Gastroesophageal sphincter (tissue), 4 donors: Measurements from ENCODE around the gene KRTAP10-1. TPM values are rescaled to one million over a fixed set of nuclear protein-coding genes. Genes with fewer than 3 reads are reported as not detected.

Source experiments
- ATAC-seq: fragments of 150-250 bp; one replicate; pipeline ENCODE4 v1.9.1; 2016; ENCODE audit warnings: mild to moderate bottlenecking, moderate library complexity
- H3K27ac ChIP-seq, 4 donors: fragments of 200-600 bp; sonication (generic) in 3 of 4; 1 replicate in 3 of 4; 2 replicates in 1 of 4; pipeline ENCODE4 v1.5.1; 2016 to 2019
- H3K27me3 ChIP-seq: fragments of 200-600 bp; sonication (generic); one replicate; pipeline ENCODE4 v1.5.1; 2019
- H3K36me3 ChIP-seq, 2 donors: fragments of 200-600 bp; sonication (generic); one replicate each; pipeline ENCODE4 v1.5.1; 2019; ENCODE audit warnings: control low read depth in 1 of 2
- H3K4me1 ChIP-seq, 3 donors: fragments of 200-600 bp; sonication (generic); 1 replicate in 2 of 3; 2 replicates in 1 of 3; pipeline ENCODE4 v1.5.1; 2016 to 2019; ENCODE audit warnings: control low read depth in 2 of 3
- H3K4me3 ChIP-seq, 2 donors: fragments of 200-600 bp; sonication (generic); one replicate each; pipeline ENCODE4 v1.5.1; 2019; ENCODE audit warnings: mild to moderate bottlenecking in 1 of 2, moderate library complexity in 1 of 2
- H3K9me3 ChIP-seq, 3 donors: fragments of 200-600 bp; sonication (generic); one replicate each; pipeline ENCODE4 v1.5.1; 2017 to 2019; ENCODE audit warnings: control low read depth in 2 of 3
- EP300 ChIP-seq: sonication (generic); formaldehyde crosslinking; IDR thresholded peaks from one replicate; pipeline ENCODE4 v1.6.1; 2017; ENCODE audit warnings: antibody characterized with exemption, mild to moderate bottlenecking
- POLR2A ChIP-seq, 2 donors: fragments of 450-650 bp; IDR thresholded peaks; one replicate each; pipeline ENCODE4 v1.6.1; 2017; ENCODE audit warnings: antibody characterized with exemption in 2 of 2, mild to moderate bottlenecking in 2 of 2, moderate library complexity in 1 of 2
- POLR2AphosphoS5 ChIP-seq: sonication (generic); formaldehyde crosslinking; IDR thresholded peaks from one replicate; pipeline ENCODE4 v1.6.1; 2017; ENCODE audit warnings: antibody characterized with exemption
- WGBS, 2 donors: methylation state at CpG; one replicate each; pipeline ENCODE4 v1.1.5; 2018; ENCODE audit warnings: low coverage in 1 of 2; 5-methylcytosine and 5-hydroxymethylcytosine counted together
- total RNA-seq, 4 donors: library from RNA; depleted of rRNA; stranded (reverse); fragments of >200 nt; gene quantifications; one replicate each; pipeline ENCODE4 v1.1.0, GENCODE V29; 2016
- TF ChIP-seq, protein P1 (sequence below), 4 experiments: fragments of 200-600 bp in 2 of 4; fragments of 450-650 bp in 2 of 4; sonication (generic) in 1 of 4; IDR thresholded peaks; one replicate each; pipeline ENCODE4 v1.5.1; 2017 to 2019; ENCODE audit warnings: antibody characterized with exemption in 4 of 4, mild to moderate bottlenecking in 2 of 4, moderate library complexity in 2 of 4

The KRTAP10-1 gene
- total RNA-seq, 4 donors from 2014 or later: not detected

- Histone ChIP-seq H3K4me3 (no peak overlapping the region), H3K27me3 (peaks cover 47% of the 10 kb centered on the region), H3K27ac (no peak overlapping the region), H3K9me3 (no peaks in the 10 kb centered on the region), H3K36me3 (no peaks in the 10 kb centered on the region), H3K4me1 (no peaks in the 10 kb centered on the region)
- TF ChIP-seq EP300 (no peak), POLR2AphosphoS5 (no peak), POLR2A (IDR thresholded peaks at IDR 0.05) (no peak)
- TF ChIP-seq, protein P1, sequence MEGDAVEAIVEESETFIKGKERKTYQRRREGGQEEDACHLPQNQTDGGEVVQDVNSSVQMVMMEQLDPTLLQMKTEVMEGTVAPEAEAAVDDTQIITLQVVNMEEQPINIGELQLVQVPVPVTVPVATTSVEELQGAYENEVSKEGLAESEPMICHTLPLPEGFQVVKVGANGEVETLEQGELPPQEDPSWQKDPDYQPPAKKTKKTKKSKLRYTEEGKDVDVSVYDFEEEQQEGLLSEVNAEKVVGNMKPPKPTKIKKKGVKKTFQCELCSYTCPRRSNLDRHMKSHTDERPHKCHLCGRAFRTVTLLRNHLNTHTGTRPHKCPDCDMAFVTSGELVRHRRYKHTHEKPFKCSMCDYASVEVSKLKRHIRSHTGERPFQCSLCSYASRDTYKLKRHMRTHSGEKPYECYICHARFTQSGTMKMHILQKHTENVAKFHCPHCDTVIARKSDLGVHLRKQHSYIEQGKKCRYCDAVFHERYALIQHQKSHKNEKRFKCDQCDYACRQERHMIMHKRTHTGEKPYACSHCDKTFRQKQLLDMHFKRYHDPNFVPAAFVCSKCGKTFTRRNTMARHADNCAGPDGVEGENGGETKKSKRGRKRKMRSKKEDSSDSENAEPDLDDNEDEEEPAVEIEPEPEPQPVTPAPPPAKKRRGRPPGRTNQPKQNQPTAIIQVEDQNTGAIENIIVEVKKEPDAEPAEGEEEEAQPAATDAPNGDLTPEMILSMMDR (IDR thresholded peaks at IDR 0.05): no peak
- 84 to 96% methylated on average over 7 to 8 of the region's 12 CpGs for WGBS, 2 donors
- no peak for ATAC-seq
Observed at GRCh38 chr21:44526096-44526997, 13.6 kb downstream of the KRTAP10-1 start.

DNA sequence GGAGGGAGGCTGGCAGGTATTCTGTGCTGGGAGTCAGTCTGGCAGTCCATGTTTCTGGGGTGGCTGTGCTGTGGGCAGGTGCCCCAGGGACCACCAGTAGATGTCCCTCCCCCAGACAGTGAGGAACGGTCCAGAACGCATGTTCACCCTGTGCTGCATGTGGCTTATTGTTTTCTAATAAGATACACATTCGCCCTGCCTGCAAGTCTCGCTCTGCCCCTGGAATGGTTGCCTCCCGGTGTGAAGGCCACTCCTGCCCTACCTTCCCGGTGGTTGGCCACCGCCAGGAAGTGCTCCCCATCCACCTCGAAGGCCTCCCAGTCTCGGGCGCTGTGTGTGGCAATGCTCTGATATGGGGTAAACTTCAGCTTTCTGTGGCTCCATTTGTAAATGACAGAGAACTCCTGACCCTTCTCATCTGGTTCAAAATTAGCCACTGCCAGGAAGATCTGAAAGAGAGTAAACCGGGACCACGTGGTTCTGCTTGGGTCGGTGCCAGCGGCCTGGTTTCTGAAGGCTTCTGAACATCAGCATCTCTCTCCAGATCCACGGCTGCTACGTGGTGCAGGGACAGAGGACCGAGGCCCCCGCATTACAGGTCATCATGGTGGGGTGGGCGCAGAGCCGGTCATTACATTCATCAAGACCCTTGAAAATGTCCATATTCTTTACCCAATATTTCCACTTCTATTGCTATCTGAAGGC is 14.5 kb downstream of the KRTAP10-1 start:
- Histone ChIP-seq H3K9me3 (no peaks in the 10 kb centered on the region), H3K27me3 (peaks cover 45% of the 10 kb centered on the region), H3K27ac (no peak overlapping the region), H3K4me3 (no peak overlapping the region), H3K4me1 (no peaks in the 10 kb centered on the region), H3K36me3 (no peaks in the 10 kb centered on the region)
- ATAC-seq: no peak
- TF ChIP-seq POLR2A (IDR thresholded peaks at IDR 0.05): no peak
- TF ChIP-seq POLR2AphosphoS5: no peak
- no peak for TF ChIP-seq EP300
- TF ChIP-seq, protein P1 (IDR thresholded peaks at IDR 0.05): no peak
- WGBS, 2 donors: 81 to 96% methylated on average over 4 to 11 of the region's 20 CpGs

- Histone ChIP-seq H3K36me3 (no peaks in the 10 kb centered on the region), H3K4me1 (no peaks in the 10 kb centered on the region), H3K27me3 (peaks cover 47% of the 10 kb centered on the region), H3K4me3 (no peak overlapping the region), H3K27ac (no peak overlapping the region), H3K9me3 (no peaks in the 10 kb centered on the region)
- ATAC-seq: no peak
- WGBS, 2 donors: 40 to 80% methylated on average over 1 of the region's 2 CpGs
- TF ChIP-seq, protein P1 (IDR thresholded peaks at IDR 0.05): no peak
- TF ChIP-seq POLR2AphosphoS5 (no peak), POLR2A (IDR thresholded peaks at IDR 0.05) (no peak), EP300 (no peak)
Observed at GRCh38 chr21:44524414-44525371, 15.3 kb downstream of the KRTAP10-1 start.

DNA sequence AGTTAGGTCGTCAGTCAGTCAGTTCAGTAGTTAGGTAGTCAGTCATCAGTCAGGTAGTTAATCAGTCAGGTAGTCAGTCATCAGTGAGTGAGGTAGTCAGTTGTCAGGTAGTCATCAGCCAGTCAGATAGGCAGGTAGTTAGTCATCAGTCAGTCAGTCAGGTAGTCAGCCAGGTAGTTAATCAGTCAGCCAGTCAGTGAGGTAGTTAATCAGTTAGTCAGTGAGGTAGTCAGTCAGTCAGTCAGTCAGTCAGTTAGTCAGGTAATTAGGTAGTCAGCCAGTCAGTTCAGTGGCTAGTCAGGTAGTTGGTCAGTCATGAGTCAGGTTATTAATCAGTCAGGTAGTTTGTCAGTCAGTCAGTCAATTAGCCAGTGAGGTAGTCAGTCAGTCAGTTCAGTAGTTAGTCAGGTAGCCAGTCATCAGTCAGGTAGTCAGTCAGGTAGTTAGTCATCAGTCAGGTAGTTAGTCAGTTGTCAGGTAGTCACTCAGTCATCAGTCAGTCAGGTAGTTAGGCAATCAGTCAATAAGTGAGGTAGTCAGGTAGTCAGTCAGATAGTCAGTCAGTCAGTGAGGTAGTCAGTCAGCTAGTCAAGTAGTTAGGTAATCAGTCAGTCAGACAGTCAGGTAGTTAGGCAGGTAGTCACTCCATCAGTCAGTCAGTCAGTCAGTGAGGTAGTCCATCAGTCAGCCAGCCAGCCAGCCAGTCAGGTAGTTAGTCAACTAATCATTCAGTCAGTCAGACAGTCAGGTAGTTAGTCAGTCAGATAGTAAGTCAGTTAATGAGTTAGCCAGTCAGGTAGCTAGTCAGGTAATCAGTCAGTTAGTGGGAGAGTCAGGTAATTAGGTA is 16.2 kb downstream of the KRTAP10-1 start:
- Histone ChIP-seq H3K36me3 (no peaks in the 10 kb centered on the region), H3K27me3 (peaks cover 39% of the 10 kb centered on the region), H3K4me3 (no peak overlapping the region), H3K27ac (no peak overlapping the region), H3K4me1 (no peaks in the 10 kb centered on the region), H3K9me3 (no peaks in the 10 kb centered on the region)
- 100% methylated on average over 1 of the region's 1 CpG; no CpG with 5 or more reads in 1 of the 2 donors for WGBS, 2 donors
- TF ChIP-seq, protein P1 (IDR thresholded peaks at IDR 0.05): no peak
- TF ChIP-seq POLR2A (IDR thresholded peaks at IDR 0.05) (no peak), POLR2AphosphoS5 (no peak), EP300 (no peak)
- no peak for ATAC-seq
